ENCODE measurements around the gene PEX10. TPM values are rescaled to one million over a fixed set of nuclear protein-coding genes. Genes with fewer than 3 reads are reported as not detected.

Gene PEX10
- total RNA-seq, 6 experiments from 2014 or later: 7.4 to 24.3 (median 10.5) TPM

- no peaks in the 10 kb centered on the region for H3K27me3 ChIP-seq
- H3K9me3 ChIP-seq: no peaks in the 10 kb centered on the region
- H3K27ac ChIP-seq: no peak overlapping the region
- H3K4me1 ChIP-seq: no peaks in the 10 kb centered on the region
- ATAC-seq (no peak), DNase-seq (peak in 2 of 3 donors; percentile 24 to 39)
- 78% methylated on average over 14 of the region's 17 CpGs for WGBS (ENCODE audit: insufficient coverage, low coverage, low lambda C conversion rate, missing lambda C conversion rate)
- H3K4me3 ChIP-seq: no peak overlapping the region
- no peaks in the 10 kb centered on the region for H3K36me3 ChIP-seq
- intact Hi-C loops (cut with DNase I): no loop called here
- TF ChIP-seq, protein P1, sequence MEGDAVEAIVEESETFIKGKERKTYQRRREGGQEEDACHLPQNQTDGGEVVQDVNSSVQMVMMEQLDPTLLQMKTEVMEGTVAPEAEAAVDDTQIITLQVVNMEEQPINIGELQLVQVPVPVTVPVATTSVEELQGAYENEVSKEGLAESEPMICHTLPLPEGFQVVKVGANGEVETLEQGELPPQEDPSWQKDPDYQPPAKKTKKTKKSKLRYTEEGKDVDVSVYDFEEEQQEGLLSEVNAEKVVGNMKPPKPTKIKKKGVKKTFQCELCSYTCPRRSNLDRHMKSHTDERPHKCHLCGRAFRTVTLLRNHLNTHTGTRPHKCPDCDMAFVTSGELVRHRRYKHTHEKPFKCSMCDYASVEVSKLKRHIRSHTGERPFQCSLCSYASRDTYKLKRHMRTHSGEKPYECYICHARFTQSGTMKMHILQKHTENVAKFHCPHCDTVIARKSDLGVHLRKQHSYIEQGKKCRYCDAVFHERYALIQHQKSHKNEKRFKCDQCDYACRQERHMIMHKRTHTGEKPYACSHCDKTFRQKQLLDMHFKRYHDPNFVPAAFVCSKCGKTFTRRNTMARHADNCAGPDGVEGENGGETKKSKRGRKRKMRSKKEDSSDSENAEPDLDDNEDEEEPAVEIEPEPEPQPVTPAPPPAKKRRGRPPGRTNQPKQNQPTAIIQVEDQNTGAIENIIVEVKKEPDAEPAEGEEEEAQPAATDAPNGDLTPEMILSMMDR (IDR thresholded peaks at IDR 0.05): no peak
- no peak for TF ChIP-seq POLR2A (IDR thresholded peaks at IDR 0.05)
Measured at GRCh38 chr1:2374252-2375155, 37.9 kb downstream of the PEX10 start.

- H3K36me3 ChIP-seq: no peaks in the 10 kb centered on the region
- ATAC-seq: no peak
- H3K27ac ChIP-seq: no peak overlapping the region
Measured at GRCh38 chr1:2373551-2374251, 38.7 kb downstream of the PEX10 start.

DNA sequence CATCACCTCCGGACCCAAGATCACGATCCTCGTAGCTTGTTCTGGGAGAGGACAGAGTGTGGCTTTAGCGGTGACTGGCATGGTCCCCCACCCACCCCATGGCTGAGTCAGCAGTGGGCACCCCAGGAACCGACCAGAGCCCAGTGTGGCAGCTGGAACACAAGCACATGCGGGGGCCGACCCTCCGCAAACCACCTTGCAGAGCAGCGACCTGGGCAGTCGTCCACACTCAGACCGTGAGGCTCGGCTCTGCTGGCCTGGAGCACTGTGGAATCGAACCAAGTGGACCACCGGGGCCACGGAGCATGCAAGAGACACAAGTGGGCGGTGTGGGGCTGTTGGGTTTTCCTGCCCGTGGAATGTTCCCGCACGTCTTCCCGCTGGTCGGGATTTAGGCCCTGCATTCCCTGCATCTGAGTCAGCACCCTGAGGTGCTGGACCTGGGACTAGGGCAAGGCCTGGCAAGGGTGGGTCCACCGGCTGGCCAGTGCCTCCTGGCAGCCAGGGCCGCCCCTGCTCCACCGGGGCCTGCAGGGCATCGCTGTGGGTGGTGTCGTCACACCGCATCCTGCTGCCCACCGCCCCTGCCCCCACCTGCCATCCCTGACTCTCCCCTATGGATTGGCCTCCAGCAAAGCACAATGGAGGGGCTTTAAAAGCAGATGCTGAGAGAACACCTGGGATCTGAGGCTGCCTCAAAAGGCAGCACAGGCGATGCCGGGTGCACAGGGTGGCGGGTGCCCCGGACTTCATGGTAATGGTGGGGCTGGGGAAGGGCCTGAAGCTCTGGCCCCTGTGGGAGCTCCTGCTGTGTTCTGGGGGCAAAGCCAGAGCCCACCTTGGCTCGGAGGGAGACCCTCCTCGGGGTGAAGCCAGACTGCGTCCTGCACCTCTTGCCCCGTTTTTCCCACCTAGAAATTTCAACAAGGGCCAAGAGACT, 39.5 kb downstream of the PEX10 start:
- no peak overlapping the region for H3K4me3 ChIP-seq
- peak; percentile 10 to 48 (median 30) for DNase-seq
- H3K4me1 ChIP-seq: no peaks in the 10 kb centered on the region
- H3K27me3 ChIP-seq: no peaks in the 10 kb centered on the region
- no peaks in the 10 kb centered on the region for H3K36me3 ChIP-seq
- intact Hi-C loops (cut with DNase I): no loop called here
- 95% methylated on average over 7 of the region's 36 CpGs for WGBS (ENCODE audit: insufficient coverage, low coverage, low lambda C conversion rate, missing lambda C conversion rate)
- no peaks in the 10 kb centered on the region for H3K9me3 ChIP-seq
- no peak for ATAC-seq
- no peak overlapping the region for H3K27ac ChIP-seq
- TF ChIP-seq, protein P1 (IDR thresholded peaks at IDR 0.05): no peak
- no peak for TF ChIP-seq POLR2A (IDR thresholded peaks at IDR 0.05)

More at GRCh38 chr1:2373551-2374251, 38.7 kb downstream of the PEX10 start:
- no peaks in the 10 kb centered on the region for H3K9me3 ChIP-seq
- H3K4me1 ChIP-seq: no peaks in the 10 kb centered on the region
- no peaks in the 10 kb centered on the region for H3K27me3 ChIP-seq
- WGBS (ENCODE audit: insufficient coverage, low coverage, low lambda C conversion rate, missing lambda C conversion rate): no CpG with 5 or more reads among the region's 20 CpGs
- intact Hi-C loops (cut with DNase I): no loop called here
- H3K4me3 ChIP-seq: no peak overlapping the region
- TF ChIP-seq, protein P1 (IDR thresholded peaks at IDR 0.05): no peak
- no peak for TF ChIP-seq POLR2A (IDR thresholded peaks at IDR 0.05)
- peak in 2 of 3 donors; percentile 39 to 40 for DNase-seq

DNA sequence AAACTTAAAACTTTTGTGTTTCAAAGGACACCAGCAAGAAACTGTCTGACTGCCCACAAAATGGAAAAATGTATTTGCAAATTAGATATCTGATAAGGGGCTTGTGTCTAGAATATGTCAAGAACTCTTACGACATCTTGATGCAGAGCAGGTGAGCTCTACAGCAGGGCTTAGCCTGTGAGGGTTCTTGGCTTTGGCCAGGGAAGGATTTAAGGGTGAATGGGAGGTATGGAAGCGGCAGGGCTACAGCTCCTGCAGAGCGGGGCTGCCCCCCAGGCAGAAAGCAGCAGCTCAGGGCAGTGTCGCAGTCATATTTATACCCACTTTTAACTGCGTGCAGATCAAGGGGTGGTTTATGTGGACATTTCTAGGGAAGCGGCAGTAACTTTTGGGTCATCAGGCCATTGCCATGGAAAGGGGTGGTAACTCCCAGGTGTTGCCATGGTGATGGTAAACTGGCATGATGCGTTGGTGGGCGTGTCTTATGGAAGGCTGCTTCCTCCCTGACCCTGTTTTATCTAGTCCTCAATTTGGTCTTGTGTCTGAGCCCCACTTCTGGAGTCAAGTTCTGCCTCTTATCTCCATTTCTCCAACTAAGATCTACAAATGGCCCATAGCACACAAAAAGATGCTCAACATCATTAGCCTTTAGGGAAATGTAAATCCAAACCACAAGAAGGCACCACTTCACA, 44.2 kb downstream of the PEX10 start:
- WGBS (ENCODE audit: insufficient coverage, low coverage, low lambda C conversion rate, missing lambda C conversion rate): 80% methylated on average over 1 of the region's 8 CpGs
- ATAC-seq (no peak), DNase-seq (peak in 1 of 3 donors; percentile 17)
- Histone ChIP-seq H3K27ac (no peak overlapping the region), H3K4me1 (no peaks in the 10 kb centered on the region), H3K4me3 (no peak overlapping the region), H3K27me3 (no peaks in the 10 kb centered on the region), H3K36me3 (no peaks in the 10 kb centered on the region), H3K9me3 (no peaks in the 10 kb centered on the region)
- intact Hi-C loops (cut with DNase I): no loop called here
- TF ChIP-seq, protein P1 (IDR thresholded peaks at IDR 0.05): no peak
- TF ChIP-seq POLR2A (IDR thresholded peaks at IDR 0.05): no peak
